ENCODE data around the gene FOXK1.

DNA sequence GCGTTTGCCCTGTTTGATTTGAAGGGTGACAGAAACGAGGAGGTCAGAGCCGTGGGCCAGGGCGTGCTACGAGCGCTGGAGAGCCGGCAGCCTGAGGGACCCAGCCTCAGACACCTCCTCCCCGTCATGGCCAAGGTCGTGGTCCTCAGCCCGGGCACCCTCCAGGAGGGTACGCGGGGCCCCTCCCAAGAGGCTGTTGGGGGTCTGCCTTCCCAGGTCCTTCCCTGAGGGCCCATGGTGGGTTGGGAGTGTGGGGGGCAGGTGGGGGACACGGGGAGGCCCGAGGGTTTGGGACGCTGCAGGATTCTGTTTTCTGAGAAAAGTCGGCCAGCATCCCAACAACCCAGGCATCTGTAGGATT, 101.2 kb downstream of the FOXK1 start:
- TF ChIP-seq, protein P1, sequence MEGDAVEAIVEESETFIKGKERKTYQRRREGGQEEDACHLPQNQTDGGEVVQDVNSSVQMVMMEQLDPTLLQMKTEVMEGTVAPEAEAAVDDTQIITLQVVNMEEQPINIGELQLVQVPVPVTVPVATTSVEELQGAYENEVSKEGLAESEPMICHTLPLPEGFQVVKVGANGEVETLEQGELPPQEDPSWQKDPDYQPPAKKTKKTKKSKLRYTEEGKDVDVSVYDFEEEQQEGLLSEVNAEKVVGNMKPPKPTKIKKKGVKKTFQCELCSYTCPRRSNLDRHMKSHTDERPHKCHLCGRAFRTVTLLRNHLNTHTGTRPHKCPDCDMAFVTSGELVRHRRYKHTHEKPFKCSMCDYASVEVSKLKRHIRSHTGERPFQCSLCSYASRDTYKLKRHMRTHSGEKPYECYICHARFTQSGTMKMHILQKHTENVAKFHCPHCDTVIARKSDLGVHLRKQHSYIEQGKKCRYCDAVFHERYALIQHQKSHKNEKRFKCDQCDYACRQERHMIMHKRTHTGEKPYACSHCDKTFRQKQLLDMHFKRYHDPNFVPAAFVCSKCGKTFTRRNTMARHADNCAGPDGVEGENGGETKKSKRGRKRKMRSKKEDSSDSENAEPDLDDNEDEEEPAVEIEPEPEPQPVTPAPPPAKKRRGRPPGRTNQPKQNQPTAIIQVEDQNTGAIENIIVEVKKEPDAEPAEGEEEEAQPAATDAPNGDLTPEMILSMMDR (IDR thresholded peaks at IDR 0.05) = no peak
- TF ChIP-seq POLR2A (IDR thresholded peaks at IDR 0.05) = no peak

All from right lobe of liver (tissue), 4 donors.